Fibroblast of pulmonary artery (primary cell): ENCODE measurements around the gene RARRES2.

Experiments
- DNase-seq: peaks from one replicate; pipeline ENCODE4 v3.0.0-alpha.2; 2010; ENCODE audit warnings: low read depth
- H3K4me3 ChIP-seq: replicated peaks from 2 replicates; pipeline ENCODE4 v1.5.1; 2011; ENCODE audit warnings: low read depth, mild to moderate bottlenecking, control low read depth, low read length, moderate library complexity
- TF ChIP-seq, protein P1 (sequence below): IDR thresholded peaks from 2 replicates; pipeline ENCODE4 v1.5.1; 2011; ENCODE audit warnings: mild to moderate bottlenecking, control low read depth, low read length, inconsistent platforms; ENCODE audit errors: missing control alignments

The RARRES2 gene

DNA sequence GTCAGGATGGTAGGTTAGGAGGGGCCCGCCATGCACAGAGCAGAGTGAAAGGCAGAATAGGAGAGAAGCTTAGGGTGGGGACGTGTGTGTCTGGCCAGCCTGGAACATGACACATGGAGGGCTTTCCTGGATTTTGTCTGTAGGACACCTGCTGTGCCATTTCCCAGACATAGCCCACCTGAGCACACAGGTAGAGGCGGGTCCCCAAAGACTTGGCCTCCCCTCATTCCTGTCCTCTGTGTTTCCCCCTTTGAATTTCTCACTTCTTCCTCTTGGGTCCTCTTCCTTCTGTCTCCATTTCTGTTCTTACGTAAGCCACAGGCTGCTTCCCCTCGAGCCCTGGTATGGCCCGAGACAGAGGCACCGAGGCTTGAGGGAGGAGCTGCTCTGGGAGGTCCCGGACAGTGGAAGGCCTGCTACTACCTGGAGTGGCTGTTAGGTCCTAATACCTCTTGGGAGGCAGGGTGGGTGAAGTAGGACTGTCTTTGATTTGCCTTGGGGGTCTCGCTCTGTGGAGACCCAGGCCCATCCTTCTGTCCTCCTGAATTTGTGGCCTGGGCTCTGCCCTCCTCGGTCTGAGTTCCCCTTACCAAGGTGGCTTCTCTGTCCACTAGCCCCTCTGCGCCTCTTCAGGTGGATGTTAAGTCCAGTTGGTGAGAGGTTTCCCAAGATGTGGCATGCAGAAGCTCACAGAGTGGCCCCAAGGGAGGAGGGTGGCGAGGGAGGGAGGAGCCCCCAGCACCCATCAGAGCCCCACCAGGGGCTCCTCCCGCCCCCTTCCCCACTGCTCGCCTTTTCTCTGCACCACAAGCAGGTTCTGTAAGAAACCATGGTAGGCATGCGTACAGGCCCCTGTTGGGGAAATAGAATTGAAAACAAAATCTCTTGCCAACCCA, 43.2 kb upstream of the RARRES2 start:
- no peak for DNase-seq
- TF ChIP-seq, protein P1, sequence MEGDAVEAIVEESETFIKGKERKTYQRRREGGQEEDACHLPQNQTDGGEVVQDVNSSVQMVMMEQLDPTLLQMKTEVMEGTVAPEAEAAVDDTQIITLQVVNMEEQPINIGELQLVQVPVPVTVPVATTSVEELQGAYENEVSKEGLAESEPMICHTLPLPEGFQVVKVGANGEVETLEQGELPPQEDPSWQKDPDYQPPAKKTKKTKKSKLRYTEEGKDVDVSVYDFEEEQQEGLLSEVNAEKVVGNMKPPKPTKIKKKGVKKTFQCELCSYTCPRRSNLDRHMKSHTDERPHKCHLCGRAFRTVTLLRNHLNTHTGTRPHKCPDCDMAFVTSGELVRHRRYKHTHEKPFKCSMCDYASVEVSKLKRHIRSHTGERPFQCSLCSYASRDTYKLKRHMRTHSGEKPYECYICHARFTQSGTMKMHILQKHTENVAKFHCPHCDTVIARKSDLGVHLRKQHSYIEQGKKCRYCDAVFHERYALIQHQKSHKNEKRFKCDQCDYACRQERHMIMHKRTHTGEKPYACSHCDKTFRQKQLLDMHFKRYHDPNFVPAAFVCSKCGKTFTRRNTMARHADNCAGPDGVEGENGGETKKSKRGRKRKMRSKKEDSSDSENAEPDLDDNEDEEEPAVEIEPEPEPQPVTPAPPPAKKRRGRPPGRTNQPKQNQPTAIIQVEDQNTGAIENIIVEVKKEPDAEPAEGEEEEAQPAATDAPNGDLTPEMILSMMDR = no peak
- H3K4me3 ChIP-seq = no peak overlapping the region

DNA sequence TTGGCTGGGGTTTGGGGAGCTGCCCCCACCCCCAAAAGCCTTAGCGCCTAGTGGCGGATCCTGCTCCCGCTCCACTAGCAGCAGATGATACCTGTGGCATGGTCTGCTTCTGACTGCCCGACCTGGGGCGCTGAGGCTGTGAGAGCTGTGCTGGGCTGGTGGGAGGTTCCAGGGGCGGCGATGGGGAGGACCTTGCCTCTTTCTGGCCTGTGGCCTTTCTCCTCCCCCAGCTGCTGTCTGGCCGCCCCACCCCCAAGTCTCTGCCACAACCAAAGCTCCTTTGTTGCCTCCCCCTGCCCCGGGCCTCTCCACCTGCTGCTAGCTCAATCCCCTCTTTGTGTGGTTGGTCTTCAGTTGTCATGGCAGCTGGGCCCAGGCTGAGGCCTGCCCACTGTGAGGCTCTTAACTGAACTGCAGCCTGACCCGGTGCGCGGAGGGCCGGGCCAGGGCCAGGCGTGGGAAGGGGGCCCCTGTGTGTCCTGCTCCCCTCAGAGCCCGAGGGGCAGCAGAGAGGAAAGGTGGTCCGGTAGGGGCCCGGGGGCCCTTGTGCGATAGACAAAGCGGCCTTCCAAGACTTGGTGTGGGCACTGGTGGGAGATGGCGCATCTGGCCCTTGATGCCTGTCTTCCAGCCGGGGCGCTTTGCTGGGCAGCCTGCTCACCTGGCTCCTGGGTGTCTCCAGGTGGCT, 42.4 kb upstream of the RARRES2 start:
- no peak for DNase-seq
- TF ChIP-seq, protein P1 = no peak
- no peak overlapping the region for H3K4me3 ChIP-seq

DNA sequence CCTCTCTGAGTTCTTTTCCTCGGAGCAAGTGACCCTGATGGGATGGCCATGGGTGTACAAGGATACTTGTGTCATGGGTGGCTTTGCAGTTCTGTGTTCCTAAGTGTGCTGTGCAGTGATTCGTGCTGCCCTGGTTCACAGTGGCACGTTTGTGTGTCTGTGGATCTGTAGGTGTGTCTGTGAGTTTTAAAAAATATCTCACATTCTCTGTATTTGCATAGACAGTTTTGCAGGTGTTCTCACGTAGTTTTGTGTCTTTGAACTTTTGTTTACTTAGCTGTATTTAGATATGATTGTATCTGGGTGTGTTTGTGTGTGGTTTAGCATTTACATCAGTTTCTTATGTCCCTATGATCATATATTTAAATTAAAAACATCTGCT, 41.4 kb upstream of the RARRES2 start:
- DNase-seq = no peak
- H3K4me3 ChIP-seq = no peak overlapping the region
- TF ChIP-seq, protein P1 = no peak

GRCh38 chr7:150382123-150382843, 40.9 kb upstream of the RARRES2 start:
- TF ChIP-seq, protein P1 = no peak
- H3K4me3 ChIP-seq = no peak overlapping the region
- no peak for DNase-seq

DNA sequence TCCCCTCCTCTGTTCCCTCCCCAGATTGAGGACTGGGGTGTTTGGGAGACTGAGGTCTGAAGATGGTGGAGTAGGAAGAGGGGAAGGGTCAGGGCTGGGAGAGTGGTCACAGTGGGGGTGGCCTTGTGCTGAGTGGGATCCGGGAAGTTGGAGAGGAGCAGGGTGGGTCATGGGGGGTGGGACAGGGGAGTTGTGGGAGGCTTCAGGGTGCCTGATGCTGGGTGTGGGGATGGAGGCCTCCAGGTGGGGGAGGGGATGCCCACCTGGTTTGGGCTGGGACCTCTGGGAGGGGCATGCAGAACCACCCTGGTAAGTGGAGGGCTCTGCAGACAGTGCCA, 40.3 kb upstream of the RARRES2 start:
- TF ChIP-seq, protein P1 = no peak
- no peak overlapping the region for H3K4me3 ChIP-seq
- DNase-seq = no peak

DNA sequence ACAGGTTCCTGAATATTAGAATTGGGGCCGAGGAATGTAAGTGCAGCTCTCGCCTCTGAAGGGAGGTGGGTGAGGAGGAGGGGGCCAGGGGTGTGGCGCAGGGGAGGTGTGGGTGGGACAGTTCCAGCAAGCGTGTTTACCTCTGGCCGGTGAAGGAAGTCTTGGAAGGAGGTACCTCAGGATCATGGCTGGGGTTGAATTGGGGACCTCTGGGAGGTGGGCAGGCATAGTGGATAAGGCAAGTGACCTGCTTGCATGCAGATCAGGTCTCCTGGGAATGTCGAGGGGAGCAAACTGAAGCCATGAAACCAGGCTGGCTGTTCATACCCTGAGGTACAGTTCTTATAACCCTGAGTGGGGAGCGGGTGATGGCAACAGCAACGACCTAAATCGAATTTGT, 39.7 kb upstream of the RARRES2 start:
- TF ChIP-seq, protein P1 = no peak
- no peak for DNase-seq
- H3K4me3 ChIP-seq = no peak overlapping the region
